ENCODE data around the gene TFB1M.

Gene TFB1M

GRCh38 chr6:155264693-155265320, 49.5 kb downstream of the TFB1M start:
- H3K4me1 ChIP-seq (ENCODE audit: control insufficient read depth, insufficient read depth, low read length), result no peaks in the 10 kb centered on the region
- H3K4me3 ChIP-seq (ENCODE audit: low read depth, low read length), result no peak overlapping the region
- no peaks in the 10 kb centered on the region for H3K9me3 ChIP-seq (ENCODE audit: control insufficient read depth, insufficient read depth, low read depth, low read length)
- peaks cover 0 to 43% of the 10 kb centered on the region in 2 experiments; a peak in 2 of 3 replicates for H3K36me3 ChIP-seq (ENCODE audit: control insufficient read depth in 2 of 2, insufficient read depth in 1 of 2, low read length in 2 of 2)
- TF ChIP-seq ZNF518A (tag by site-specific recombination; conservative IDR thresholded peaks at IDR 0.05; ENCODE audit: low read depth) (no peak), ZNF274 (IDR thresholded peaks at IDR 0.05; ENCODE audit: low read length) (no peak), ZNF274 (tag by site-specific recombination; IDR thresholded peaks at IDR 0.05; ENCODE audit: borderline replicate concordance) (no peak), MZF1 (tag by site-specific recombination; IDR thresholded peaks at IDR 0.05; ENCODE audit: borderline replicate concordance) (no peak), ZNF596 (tag by site-specific recombination; IDR thresholded peaks at IDR 0.05) (no peak), MYNN (tag by site-specific recombination; IDR thresholded peaks at IDR 0.05; ENCODE audit: borderline replicate concordance) (no peak), ZNF169 (tag by site-specific recombination; IDR thresholded peaks at IDR 0.05) (no peak), TRIM28 (IDR thresholded peaks at IDR 0.05; ENCODE audit: borderline replicate concordance, low read length) (no peak), ZNF184 (tag by site-specific recombination; IDR thresholded peaks at IDR 0.05) (no peak), ZNF175 (tag by site-specific recombination; IDR thresholded peaks at IDR 0.05) (no peak), ZBTB8A (tag by site-specific recombination; IDR thresholded peaks at IDR 0.05) (no peak), ZNF549 (tag by site-specific recombination; IDR thresholded peaks at IDR 0.05) (no peak), ZNF521 (tag by site-specific recombination; IDR thresholded peaks at IDR 0.05) (no peak)
- TF ChIP-seq, protein P1, sequence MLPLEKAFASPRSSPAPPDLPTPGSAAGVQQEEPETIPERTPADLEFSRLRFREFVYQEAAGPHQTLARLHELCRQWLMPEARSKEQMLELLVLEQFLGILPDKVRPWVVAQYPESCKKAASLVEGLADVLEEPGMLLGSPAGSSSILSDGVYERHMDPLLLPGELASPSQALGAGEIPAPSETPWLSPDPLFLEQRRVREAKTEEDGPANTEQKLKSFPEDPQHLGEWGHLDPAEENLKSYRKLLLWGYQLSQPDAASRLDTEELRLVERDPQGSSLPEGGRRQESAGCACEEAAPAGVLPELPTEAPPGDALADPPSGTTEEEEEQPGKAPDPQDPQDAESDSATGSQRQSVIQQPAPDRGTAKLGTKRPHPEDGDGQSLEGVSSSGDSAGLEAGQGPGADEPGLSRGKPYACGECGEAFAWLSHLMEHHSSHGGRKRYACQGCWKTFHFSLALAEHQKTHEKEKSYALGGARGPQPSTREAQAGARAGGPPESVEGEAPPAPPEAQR (tag by site-specific recombination; IDR thresholded peaks at IDR 0.05), result no peak
- H3K27ac ChIP-seq (ENCODE audit: extremely low read depth, low read depth, low read length), result no peak overlapping the region
- POLR2A ChIA-PET, result no interaction called here
- CTCF ChIA-PET, result interaction anchor here (0.6 to 0.7 kb wide), 2 partner anchors 56 to 338 kb away, joined by 3 to 4 read pairs; no protein-coding TSS in a partner anchor

- no peaks in the 10 kb centered on the region for H3K9me3 ChIP-seq (ENCODE audit: control insufficient read depth, insufficient read depth, low read depth, low read length)
- POLR2A ChIA-PET, result interaction anchor here (0.6 kb wide), 1 partner anchor 217 kb away, joined by 3 read pairs; no protein-coding TSS in a partner anchor
- no peak within 1 kb of the TSS for H3K4me3 ChIP-seq (ENCODE audit: low read depth, low read length)
- CTCF ChIA-PET, result interaction anchor here (1.1 kb wide), 1 partner anchor 9 kb away, joined by 3 read pairs; no protein-coding TSS in a partner anchor
- H3K4me1 ChIP-seq (ENCODE audit: control insufficient read depth, insufficient read depth, low read length), result no peaks in the 10 kb centered on the region
- peaks cover 0 to 54% of the 10 kb centered on the region in 2 experiments; a peak in 2 of 3 replicates for H3K36me3 ChIP-seq (ENCODE audit: control insufficient read depth in 2 of 2, insufficient read depth in 1 of 2, low read length in 2 of 2)
- no peak within 1 kb of the TSS for H3K27ac ChIP-seq (ENCODE audit: extremely low read depth, low read depth, low read length)
- TF ChIP-seq ZNF837 (tag by site-specific recombination; IDR thresholded peaks at IDR 0.05), result no peak
- no peak for TF ChIP-seq OSR2 (tag by site-specific recombination; IDR thresholded peaks at IDR 0.05)
- no peak for TF ChIP-seq KLF8 (tag by site-specific recombination; IDR thresholded peaks at IDR 0.05)
- TF ChIP-seq ZNF391 (tag by site-specific recombination; IDR thresholded peaks at IDR 0.05; ENCODE audit: borderline replicate concordance, low read depth), result no peak
- no peak for TF ChIP-seq SP2 (tag by site-specific recombination; IDR thresholded peaks at IDR 0.05)
- TF ChIP-seq ZNF274 (IDR thresholded peaks at IDR 0.05; ENCODE audit: low read length), result no peak
- TF ChIP-seq ZNF274 (tag by site-specific recombination; IDR thresholded peaks at IDR 0.05; ENCODE audit: borderline replicate concordance), result no peak
- TF ChIP-seq ZNF658 (tag by site-specific recombination; IDR thresholded peaks at IDR 0.05), result no peak
- TF ChIP-seq, protein P2, sequence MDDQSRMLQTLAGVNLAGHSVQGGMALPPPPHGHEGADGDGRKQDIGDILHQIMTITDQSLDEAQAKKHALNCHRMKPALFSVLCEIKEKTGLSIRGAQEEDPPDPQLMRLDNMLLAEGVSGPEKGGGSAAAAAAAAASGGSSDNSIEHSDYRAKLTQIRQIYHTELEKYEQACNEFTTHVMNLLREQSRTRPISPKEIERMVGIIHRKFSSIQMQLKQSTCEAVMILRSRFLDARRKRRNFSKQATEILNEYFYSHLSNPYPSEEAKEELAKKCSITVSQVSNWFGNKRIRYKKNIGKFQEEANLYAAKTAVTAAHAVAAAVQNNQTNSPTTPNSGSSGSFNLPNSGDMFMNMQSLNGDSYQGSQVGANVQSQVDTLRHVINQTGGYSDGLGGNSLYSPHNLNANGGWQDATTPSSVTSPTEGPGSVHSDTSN (CRISPR knock-in tag; IDR thresholded peaks at IDR 0.05), result no peak
- TF ChIP-seq ZNF664 (tag by site-specific recombination; IDR thresholded peaks at IDR 0.05), result no peak
- no peak for TF ChIP-seq ZNF561 (tag by site-specific recombination; IDR thresholded peaks at IDR 0.05; ENCODE audit: borderline replicate concordance)
- TF ChIP-seq ZNF324 (tag by site-specific recombination; IDR thresholded peaks at IDR 0.05), result no peak
These were observed 50.8 kb downstream of the TFB1M start, which contains the start of gene CLDN20 for GRCh38 chr6:155263373-155264063. TSS of gene CLDN20 (plus strand) at chr6:155264013. CDS start at chr6:155275720, 11,707 bp downstream.
